GM18498 (cell line): Measurements from ENCODE around the gene UGT2A1.

Source experiments
- ATAC-seq: cut with Tn5 transposase; IDR thresholded peaks from one replicate; pipeline ENCODE4 v1.9.1; 2021; ENCODE audit warnings: mild to moderate bottlenecking, moderate library complexity; ENCODE audit not compliant: unreplicated experiment

The UGT2A1 gene

DNA sequence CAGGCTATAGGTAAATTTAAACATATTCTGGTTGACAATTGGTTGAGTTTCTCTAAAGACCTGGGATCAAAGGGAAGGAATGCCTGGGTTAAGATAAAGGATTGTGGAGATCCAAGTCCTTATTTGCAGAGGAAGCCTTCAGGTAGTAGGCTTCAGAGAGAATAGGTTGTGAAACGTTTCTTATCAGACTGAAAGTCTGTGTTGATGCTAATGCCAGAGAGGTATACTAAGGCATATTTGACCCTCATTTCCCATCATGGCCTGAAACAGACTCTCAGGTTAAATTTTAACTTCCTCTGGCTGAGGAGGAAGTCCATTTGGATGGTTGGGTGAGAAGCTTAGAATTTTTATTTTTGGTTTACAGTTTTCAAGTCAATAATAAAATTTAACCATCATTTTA lies 61.7 kb downstream of the UGT2A1 start:
- no peak for ATAC-seq

DNA sequence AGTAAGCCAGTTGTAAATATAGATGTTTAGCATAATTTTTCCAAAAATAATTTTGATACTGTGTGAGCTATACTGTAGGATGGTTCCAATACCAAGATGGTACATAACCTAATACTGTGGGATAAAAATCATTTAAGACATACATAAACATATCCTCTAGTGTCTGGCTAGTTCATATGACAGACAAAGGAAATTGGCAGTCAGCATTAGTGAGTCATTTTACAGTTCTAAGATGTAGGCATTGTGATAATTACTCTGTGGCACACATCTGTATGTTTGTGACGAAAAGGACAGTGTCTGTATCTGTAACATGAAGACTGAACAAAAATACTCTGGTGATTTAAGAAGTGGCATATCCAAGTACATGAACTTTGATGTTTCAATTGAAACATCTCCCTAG lies 63.2 kb downstream of the UGT2A1 start:
- ATAC-seq, result no peak

DNA sequence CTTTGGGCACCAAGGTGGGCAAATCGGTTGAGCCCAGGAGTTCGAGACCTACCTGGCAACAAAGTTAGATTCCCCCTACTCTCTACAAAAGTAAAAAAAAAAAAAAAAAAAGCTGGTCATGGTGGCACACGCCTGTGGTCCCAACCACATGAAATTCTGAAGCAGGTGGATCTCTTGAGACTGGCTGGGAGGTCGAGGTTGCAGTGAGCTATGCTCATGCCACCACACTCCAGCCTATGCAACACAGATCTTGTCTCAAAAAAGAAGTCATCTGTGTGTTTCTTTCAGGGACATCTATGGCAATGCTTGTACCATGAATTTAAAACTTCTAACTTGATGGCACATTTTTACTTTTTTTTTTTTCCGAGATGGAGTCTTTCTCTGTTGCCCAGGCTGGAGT lies 68.9 kb downstream of the UGT2A1 start:
- no peak for ATAC-seq

DNA sequence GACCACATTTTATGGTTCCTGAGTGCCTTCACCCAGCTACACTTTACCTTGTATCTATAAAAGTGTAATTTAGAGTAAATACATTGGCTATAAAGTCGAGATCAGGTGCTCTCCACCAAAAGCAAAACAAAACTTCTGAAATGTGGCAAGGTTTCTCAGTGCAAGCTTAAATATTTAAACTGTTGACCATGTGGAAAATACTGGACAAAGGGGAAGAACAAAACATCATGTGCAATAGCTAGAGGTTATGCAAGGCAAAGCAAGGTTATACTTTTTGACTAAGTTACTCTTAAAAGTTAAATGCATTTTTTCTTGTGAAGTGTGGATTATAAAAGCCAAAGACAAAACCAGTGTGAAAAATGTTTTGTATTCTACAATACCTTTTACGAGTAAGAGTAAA lies 69.5 kb downstream of the UGT2A1 start:
- ATAC-seq, result no peak

DNA sequence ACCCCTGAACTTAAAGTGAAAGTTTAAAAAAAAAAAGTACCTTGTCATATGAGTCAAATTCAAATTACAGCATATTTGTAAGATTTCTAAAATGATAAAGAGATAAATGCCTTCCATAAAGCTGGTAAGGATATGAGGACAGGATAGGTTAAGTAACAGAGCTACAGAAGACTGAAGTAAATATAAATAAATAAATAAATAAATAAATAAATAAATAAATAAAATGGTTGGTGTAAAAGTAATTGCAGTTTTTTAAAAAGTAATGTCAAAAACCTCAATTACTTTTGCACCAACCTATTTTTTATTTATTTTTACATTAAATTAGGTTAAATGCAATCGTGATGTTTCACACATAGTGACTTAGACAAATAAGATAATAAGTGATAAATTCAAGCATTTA lies 75.8 kb downstream of the UGT2A1 start:
- no peak for ATAC-seq

DNA sequence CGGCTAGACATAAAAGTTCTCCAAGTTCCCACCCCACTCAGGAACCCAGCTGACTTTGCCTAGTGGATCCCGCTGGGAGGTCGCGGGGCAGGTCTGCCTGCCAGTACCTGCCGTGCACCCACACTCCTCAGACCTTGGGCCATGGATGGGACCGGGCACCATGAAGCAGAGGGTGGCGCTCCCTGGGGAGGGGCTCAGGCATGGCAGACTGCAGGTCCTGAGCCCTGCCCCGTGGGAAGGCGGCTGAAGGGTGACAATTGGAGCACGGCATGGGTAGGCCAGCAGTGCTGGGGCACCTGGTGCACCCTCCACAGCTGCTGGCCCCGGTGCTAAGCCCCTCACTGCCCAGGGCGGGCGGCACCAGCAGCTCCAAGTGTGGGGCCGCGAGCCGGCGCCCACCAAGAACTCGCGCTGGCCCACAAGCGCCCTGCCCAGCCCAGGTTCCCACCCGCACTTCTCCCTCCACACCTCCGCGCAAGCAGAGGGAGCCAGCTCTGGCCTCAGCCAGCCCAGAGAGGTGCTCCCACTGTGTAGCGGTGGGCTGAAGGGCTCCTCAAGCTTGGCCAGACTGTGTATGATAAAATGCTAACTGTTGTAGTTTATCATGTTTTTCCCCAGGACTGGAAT lies 76.7 kb downstream of the UGT2A1 start:
- ATAC-seq, result no peak

DNA sequence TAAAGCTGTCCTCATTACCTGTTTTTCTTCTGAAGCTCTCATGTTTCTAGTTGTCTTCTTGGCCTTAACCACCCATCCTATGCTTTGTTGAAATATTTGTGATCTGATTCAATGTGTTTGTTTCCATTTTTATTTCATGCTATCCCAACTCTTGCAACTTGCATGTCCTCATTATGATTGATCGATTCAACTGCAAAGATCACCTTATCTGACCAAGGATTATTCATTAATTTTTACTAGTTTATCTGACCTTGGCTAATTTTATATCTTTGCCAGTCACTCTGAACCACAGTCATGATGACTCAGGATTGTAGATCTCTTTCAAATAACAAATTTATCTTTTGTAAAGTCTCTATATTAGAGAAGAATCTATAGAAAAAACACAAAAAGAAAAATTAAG lies 84.3 kb downstream of the UGT2A1 start:
- no peak for ATAC-seq

DNA sequence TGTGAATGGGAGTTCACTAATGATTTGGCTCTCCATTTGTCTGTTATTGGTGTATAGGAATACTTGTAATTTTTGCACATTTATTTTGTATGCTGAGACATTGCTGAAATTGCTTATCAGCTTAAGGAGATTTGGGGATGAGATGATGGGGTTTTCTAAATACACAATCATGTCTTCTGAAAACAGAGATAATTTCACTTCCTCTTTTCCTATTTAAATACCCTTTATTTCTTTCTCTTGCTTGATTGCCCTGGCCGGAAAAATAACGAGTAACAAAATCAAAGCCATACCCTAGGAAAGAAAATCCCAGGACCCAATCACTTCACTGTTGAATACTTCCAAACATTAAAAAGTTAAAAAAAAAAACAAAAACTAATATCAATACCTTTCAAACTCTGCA lies 89.6 kb downstream of the UGT2A1 start:
- no peak for ATAC-seq

DNA sequence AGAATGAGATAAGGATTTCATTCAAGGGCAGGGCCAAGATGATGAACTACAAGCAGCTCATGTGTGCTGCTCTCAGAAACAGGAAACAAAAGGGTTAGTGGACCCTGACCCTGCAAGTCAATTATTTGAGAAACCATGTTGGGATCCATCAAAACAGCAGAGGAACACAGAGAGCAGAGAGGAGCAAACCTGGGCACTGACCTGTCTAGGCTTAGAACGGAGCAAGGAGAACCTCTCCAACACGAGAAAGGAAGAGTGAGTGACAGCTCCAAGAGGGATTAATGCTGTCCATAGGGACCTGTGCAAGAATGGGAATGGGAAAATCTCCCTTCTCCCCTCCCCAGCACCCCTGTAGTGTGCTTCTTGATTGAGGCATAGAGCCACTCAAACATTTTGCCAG lies 103.4 kb downstream of the UGT2A1 start:
- no peak for ATAC-seq

DNA sequence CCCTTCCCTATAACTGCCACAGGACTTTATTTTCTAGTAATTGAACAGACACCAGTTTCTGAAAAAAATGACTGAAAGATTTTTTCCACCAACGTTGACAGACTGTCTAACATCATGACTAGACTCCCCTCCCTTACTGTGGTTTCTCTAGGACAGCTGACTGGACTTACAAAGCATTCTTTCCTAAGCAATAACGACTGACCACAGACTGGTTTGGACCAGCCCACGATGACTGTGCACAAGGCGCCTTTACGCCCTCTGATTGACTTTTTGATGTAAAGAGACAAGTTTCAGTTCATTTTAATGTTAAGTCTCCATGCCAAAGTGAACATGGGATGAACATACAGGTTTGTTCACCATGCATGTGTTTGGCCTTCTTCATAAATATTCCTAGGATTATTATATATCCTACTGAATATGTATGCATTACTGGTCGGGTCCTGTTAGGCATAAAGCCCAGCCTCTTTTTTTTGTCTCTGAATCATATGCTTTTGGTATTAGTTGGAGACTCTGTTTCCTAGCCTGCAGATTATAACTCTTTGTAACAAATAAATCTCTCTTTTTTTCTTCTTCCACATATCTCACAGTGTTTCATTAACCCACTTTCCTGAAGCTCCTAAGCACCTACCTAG lies 106.8 kb downstream of the UGT2A1 start:
- ATAC-seq, result no peak
